ENCODE measurements around the gene RELCH. TPM values are rescaled to one million over a fixed set of nuclear protein-coding genes. Genes with fewer than 3 reads are reported as not detected.

Gene RELCH
- total and polyA plus RNA-seq, 7 experiments from 2014 or later, result 7.3 to 70.8 (median 52.0) TPM

DNA sequence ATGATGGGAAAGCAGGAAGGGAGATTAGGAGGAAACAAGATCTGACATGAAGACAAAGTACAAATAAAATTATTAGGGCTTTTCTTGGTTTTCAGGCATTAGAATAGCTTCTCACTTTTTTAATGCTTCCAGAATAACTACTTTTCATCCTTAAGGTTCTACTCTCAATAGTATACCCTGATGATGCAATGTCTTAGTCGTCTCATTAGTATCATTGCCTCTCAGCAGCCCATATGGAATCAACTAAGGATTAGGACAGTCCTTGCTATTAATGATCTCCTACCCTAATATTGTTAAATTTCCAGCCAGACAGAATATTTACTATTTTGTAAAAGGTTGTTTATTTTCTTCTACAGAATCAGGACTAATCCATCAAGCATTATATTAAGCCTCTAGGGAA, 55.9 kb downstream of the RELCH start:
- DNase-seq, result no peak
- POLR2A ChIA-PET, result interaction anchor here (1.6 kb wide), 1 partner anchor 56 kb away, joined by 3 read pairs; no protein-coding TSS in a partner anchor
- no peaks in the 10 kb centered on the region for H3K4me1 ChIP-seq (ENCODE audit: control insufficient read depth in 2 of 2, insufficient read depth in 2 of 2, low read length in 2 of 2)
- H3K27me3 Mint-ChIP-seq, result no peaks in the 10 kb centered on the region
- no peak for ATAC-seq
- peaks cover 0 to 10% (median 4%) of the 10 kb centered on the region in 7 donors for H3K4me1 Mint-ChIP-seq
- H3K4me3 ChIP-seq (ENCODE audit: low read length), result no peak overlapping the region
- H3K36me3 Mint-ChIP-seq, result peaks cover 0 to 27% (median 10%) of the 10 kb centered on the region in 5 donors
- H3K27ac Mint-ChIP-seq, result peak overlapping the region in 4 of 9 donors; percentile 2 to 69 (median 41)
- no peak overlapping the region for H3K27ac ChIP-seq (ENCODE audit: low read depth, low read length)
- CTCF ChIA-PET, result interaction anchor here (0.8 kb wide), 1 partner anchor 16 kb away, joined by 3 read pairs; no protein-coding TSS in a partner anchor
- intact Hi-C loops (cut with micrococcal nuclease), result loop anchor here in 1 of 2 donors (1.0 kb wide), 1 partner anchor 8 kb away; no protein-coding TSS in a partner anchor
- no peak overlapping the region for H3K4me3 Mint-ChIP-seq
- no peaks in the 10 kb centered on the region for H3K9me3 ChIP-seq (ENCODE audit: control insufficient read depth in 2 of 3, low read length in 3 of 3)
- H3K27me3 ChIP-seq (ENCODE audit: control insufficient read depth in 2 of 2, insufficient read depth in 2 of 2, low read length in 2 of 2), result no peaks in the 10 kb centered on the region
- peaks cover 0 to 9% (median 5%) of the 10 kb centered on the region in 3 experiments for H3K36me3 ChIP-seq (ENCODE audit: control insufficient read depth in 2 of 3, insufficient read depth in 3 of 3, low read length in 3 of 3)
- H3K9me3 Mint-ChIP-seq, result no peaks in the 10 kb centered on the region

DNA sequence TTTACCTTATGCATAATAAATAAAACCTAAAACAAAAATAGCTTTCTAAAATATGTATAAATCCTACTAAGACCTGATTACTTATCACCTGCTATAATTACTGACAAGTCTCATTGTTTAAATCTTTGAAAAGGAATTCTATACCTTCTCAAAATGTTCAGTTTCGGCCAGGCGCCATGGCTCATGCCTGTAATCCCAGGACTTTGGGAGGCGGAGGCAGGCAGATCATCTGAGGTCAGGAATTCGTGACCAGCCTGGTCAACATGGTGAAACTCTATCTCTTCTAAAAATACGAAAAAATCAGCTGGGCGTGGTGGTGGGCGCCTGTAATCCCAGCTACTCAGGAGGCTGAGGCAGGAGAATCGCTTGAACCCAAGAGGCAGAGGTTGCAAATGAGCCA, 58.1 kb downstream of the RELCH start:
- ChIA-PET POLR2A (interaction anchor here (2.2 kb wide), 1 partner anchor 58 kb away, joined by 5 read pairs; the partner anchor contains the start of genes PIGN and RELCH), CTCF (interaction anchor here (6.8 kb wide), 1 partner anchor 61 kb away, joined by 92 read pairs; the partner anchor contains the start of genes PIGN and RELCH)
- Mint-ChIP-seq H3K27ac (no peak overlapping the region), H3K36me3 (peaks cover 0 to 19% (median 4%) of the 10 kb centered on the region in 5 donors), H3K4me3 (no peak overlapping the region), H3K9me3 (no peaks in the 10 kb centered on the region), H3K4me1 (no peaks in the 10 kb centered on the region), H3K27me3 (no peaks in the 10 kb centered on the region)
- ATAC-seq (no peak), DNase-seq (no peak)
- H3K27ac ChIP-seq (ENCODE audit: low read depth, low read length), result no peak overlapping the region
- H3K4me1 ChIP-seq (ENCODE audit: control insufficient read depth in 2 of 2, insufficient read depth in 2 of 2, low read length in 2 of 2), result no peaks in the 10 kb centered on the region
- H3K27me3 ChIP-seq (ENCODE audit: control insufficient read depth in 2 of 2, insufficient read depth in 2 of 2, low read length in 2 of 2), result no peaks in the 10 kb centered on the region
- intact Hi-C loops (cut with micrococcal nuclease), result no loop called here
- peaks cover 0 to 9% (median 5%) of the 10 kb centered on the region in 3 experiments for H3K36me3 ChIP-seq (ENCODE audit: control insufficient read depth in 2 of 3, insufficient read depth in 3 of 3, low read length in 3 of 3)
- no peak overlapping the region for H3K4me3 ChIP-seq (ENCODE audit: low read length)
- H3K9me3 ChIP-seq (ENCODE audit: control insufficient read depth in 2 of 3, low read length in 3 of 3), result no peaks in the 10 kb centered on the region

DNA sequence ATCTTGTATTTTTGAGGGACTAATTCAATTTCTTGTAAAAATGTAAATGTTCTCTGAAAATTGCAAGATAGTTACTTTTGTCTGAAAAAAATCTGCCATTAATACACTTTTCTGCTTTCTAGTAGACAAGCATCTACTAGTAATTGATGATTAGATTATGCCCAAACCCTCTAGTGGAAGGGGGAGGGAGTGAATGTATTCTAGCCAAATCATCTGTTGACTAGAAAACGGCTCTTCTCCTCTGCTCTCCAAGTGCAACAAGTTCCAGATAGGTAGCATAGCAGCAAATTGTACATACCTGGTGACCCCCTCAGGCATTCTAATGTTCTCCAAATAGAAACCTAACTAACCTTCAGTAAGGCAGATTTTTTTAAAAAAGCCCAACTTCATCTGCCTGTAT, 58.6 kb downstream of the RELCH start:
- Histone ChIP-seq H3K9me3 (ENCODE audit: control insufficient read depth in 2 of 3, low read length in 3 of 3) (no peaks in the 10 kb centered on the region), H3K4me3 (ENCODE audit: low read length) (no peak overlapping the region), H3K27me3 (ENCODE audit: control insufficient read depth in 2 of 2, insufficient read depth in 2 of 2, low read length in 2 of 2) (no peaks in the 10 kb centered on the region), H3K36me3 (ENCODE audit: control insufficient read depth in 2 of 3, insufficient read depth in 3 of 3, low read length in 3 of 3) (peaks cover 0 to 9% (median 5%) of the 10 kb centered on the region in 3 experiments), H3K4me1 (ENCODE audit: control insufficient read depth in 2 of 2, insufficient read depth in 2 of 2, low read length in 2 of 2) (no peaks in the 10 kb centered on the region), H3K27ac (ENCODE audit: low read depth, low read length) (no peak overlapping the region)
- ATAC-seq (no peak), DNase-seq (peak in 1 of 9 donors; percentile 0)
- no peaks in the 10 kb centered on the region for H3K27me3 Mint-ChIP-seq
- ChIA-PET CTCF (interaction anchor here (6.8 kb wide), 1 partner anchor 62 kb away, joined by 92 read pairs; the partner anchor contains the start of genes PIGN and RELCH), POLR2A (interaction anchor here (2.2 kb wide), 1 partner anchor 59 kb away, joined by 5 read pairs; the partner anchor contains the start of genes PIGN and RELCH)
- H3K4me1 Mint-ChIP-seq, result no peaks in the 10 kb centered on the region
- H3K9me3 Mint-ChIP-seq, result no peaks in the 10 kb centered on the region
- intact Hi-C loops (cut with micrococcal nuclease), result no loop called here
- H3K36me3 Mint-ChIP-seq, result peaks cover 0 to 19% (median 4%) of the 10 kb centered on the region in 5 donors
- H3K4me3 Mint-ChIP-seq, result no peak overlapping the region
- peak overlapping the region in 3 of 9 donors; percentile 2 to 66 (median 31) for H3K27ac Mint-ChIP-seq

DNA sequence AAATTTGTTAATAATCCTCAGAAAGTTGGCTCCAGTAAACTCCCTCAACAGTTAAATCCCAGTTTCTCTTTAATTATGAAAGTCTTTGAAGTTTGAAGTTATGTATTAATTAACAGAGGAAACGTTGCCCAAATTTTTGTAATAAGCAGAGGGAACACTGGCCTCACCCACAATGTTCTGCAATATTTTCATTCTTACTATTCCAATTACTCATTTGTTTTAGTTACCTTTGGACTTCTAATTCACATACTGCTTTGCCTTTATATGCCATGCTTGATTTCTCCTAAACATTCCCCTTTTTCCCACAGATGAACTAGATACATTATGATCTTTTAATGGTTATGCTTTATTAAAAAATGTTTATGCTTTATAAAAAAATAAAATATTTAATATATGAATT, 61.3 kb downstream of the RELCH start:
- ChIA-PET POLR2A (interaction anchor here (1.3 kb wide), 1 partner anchor 62 kb away, joined by 14 read pairs; the partner anchor contains the start of genes PIGN and RELCH), CTCF (interaction anchor here (0.8 to 6.8 kb wide), 6 partner anchors 14 to 173 kb away, joined by 3 to 92 read pairs (median 4); partner anchors contain the start of genes PIGN and RELCH)
- Histone ChIP-seq H3K4me3 (ENCODE audit: low read length) (no peak overlapping the region), H3K4me1 (ENCODE audit: control insufficient read depth in 2 of 2, insufficient read depth in 2 of 2, low read length in 2 of 2) (no peaks in the 10 kb centered on the region), H3K36me3 (ENCODE audit: control insufficient read depth in 2 of 3, insufficient read depth in 3 of 3, low read length in 3 of 3) (peaks cover 0 to 5% (median 4%) of the 10 kb centered on the region in 3 experiments), H3K27ac (ENCODE audit: low read depth, low read length) (no peak overlapping the region), H3K9me3 (ENCODE audit: control insufficient read depth in 2 of 3, low read length in 3 of 3) (no peaks in the 10 kb centered on the region), H3K27me3 (ENCODE audit: control insufficient read depth in 2 of 2, insufficient read depth in 2 of 2, low read length in 2 of 2) (no peaks in the 10 kb centered on the region)
- no peak for ATAC-seq
- no peak for DNase-seq
- Mint-ChIP-seq H3K27ac (no peak overlapping the region), H3K4me3 (no peak overlapping the region), H3K27me3 (no peaks in the 10 kb centered on the region), H3K4me1 (peaks cover 0 to 1% (median 0%) of the 10 kb centered on the region in 7 donors), H3K36me3 (peaks cover 0 to 15% (median 0%) of the 10 kb centered on the region in 5 donors), H3K9me3 (no peaks in the 10 kb centered on the region)
- intact Hi-C loops (cut with micrococcal nuclease), result no loop called here

DNA sequence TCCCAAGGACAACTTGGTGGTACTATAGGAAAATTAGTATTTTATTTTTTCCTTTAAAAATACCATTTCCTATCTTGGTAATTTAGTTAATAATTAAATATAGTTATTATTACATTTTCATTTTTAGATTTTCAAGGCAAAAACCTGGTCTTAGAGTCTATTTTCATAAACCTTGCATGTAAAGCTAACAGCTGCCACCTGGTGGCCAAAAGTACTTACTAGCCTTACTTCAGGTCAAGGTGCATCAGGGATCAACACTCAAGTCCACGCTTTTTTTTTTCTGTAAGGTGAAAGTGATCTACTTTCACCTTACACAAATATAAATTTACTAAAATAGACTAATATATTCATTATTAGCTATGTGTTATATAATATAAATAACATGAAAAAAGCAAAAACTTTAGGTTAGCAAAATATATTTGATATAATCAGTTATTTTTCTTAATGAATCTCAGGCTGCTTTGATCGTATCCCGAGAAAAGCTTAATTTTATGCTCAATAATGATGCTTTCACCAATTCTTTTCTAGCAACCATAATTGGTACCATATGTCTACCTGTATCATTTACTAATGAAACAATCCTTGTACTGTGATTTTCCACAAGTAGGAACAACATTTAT, 62.5 kb downstream of the RELCH start:
- no peaks in the 10 kb centered on the region for H3K27me3 Mint-ChIP-seq
- DNase-seq (peak; percentile 20 to 67 (median 55)), ATAC-seq (peak; percentile 60)
- no peaks in the 10 kb centered on the region for H3K27me3 ChIP-seq (ENCODE audit: control insufficient read depth in 2 of 2, insufficient read depth in 2 of 2, low read length in 2 of 2)
- peaks cover 0 to 1% (median 0%) of the 10 kb centered on the region in 7 donors for H3K4me1 Mint-ChIP-seq
- H3K9me3 ChIP-seq (ENCODE audit: control insufficient read depth in 2 of 3, low read length in 3 of 3), result no peaks in the 10 kb centered on the region
- ChIA-PET POLR2A (interaction anchor here (0.8 to 1.5 kb wide), 3 partner anchors 60 to 63 kb away, joined by 4 to 14 read pairs (median 5); partner anchors contain the start of genes PIGN and RELCH), CTCF (interaction anchor here (0.6 to 6.8 kb wide), 13 partner anchors 11 to 670 kb away, joined by 3 to 92 read pairs (median 4); partner anchors contain the start of genes PIGN and RELCH)
- H3K36me3 ChIP-seq (ENCODE audit: control insufficient read depth in 2 of 3, insufficient read depth in 3 of 3, low read length in 3 of 3), result peaks cover 0 to 4% (median 3%) of the 10 kb centered on the region in 3 experiments
- peaks cover 0 to 13% (median 0%) of the 10 kb centered on the region in 5 donors for H3K36me3 Mint-ChIP-seq
- no peak overlapping the region for H3K4me3 ChIP-seq (ENCODE audit: low read length)
- H3K27ac Mint-ChIP-seq, result no peak overlapping the region
- intact Hi-C loops (cut with micrococcal nuclease), result loop anchor here (1.0 kb wide), 2 partner anchors 62 to 66 kb away; partner anchors contain the start of genes PIGN (in 2 of the 2) and RELCH (in 2 of the 2)
- H3K4me3 Mint-ChIP-seq, result no peak overlapping the region
- no peaks in the 10 kb centered on the region for H3K4me1 ChIP-seq (ENCODE audit: control insufficient read depth in 2 of 2, insufficient read depth in 2 of 2, low read length in 2 of 2)
- H3K9me3 Mint-ChIP-seq, result no peaks in the 10 kb centered on the region
- no peak overlapping the region for H3K27ac ChIP-seq (ENCODE audit: low read depth, low read length)

DNA sequence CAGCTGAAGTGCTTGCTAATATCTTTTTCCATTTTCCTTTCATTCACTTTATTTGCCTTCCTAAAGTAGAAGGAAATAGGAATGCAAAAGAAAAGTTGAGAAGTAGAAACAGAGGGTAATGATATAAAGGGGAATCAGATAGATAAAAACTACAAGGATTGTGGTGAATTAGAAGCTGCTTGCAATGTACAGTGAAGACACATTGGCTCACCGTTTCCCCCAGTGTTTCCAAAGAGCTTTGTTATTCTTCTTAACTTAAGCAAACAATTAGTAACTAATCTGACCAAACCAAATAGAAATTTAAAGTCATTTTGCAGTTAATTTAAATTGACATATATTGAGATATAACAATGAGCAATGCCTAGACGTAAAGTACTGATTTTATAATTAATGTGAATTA, 63.4 kb downstream of the RELCH start:
- no peak for ATAC-seq

More for the DNA sequence above, 63.4 kb downstream of the RELCH start:
- peaks cover 0 to 9% (median 0%) of the 10 kb centered on the region in 5 donors for H3K36me3 Mint-ChIP-seq
- no peaks in the 10 kb centered on the region for H3K27me3 ChIP-seq (ENCODE audit: control insufficient read depth in 2 of 2, insufficient read depth in 2 of 2, low read length in 2 of 2)
- peaks cover 0 to 1% (median 0%) of the 10 kb centered on the region in 7 donors for H3K4me1 Mint-ChIP-seq
- no peaks in the 10 kb centered on the region for H3K9me3 Mint-ChIP-seq
- no peaks in the 10 kb centered on the region for H3K4me1 ChIP-seq (ENCODE audit: control insufficient read depth in 2 of 2, insufficient read depth in 2 of 2, low read length in 2 of 2)
- no peaks in the 10 kb centered on the region for H3K9me3 ChIP-seq (ENCODE audit: control insufficient read depth in 2 of 3, low read length in 3 of 3)
- DNase-seq, result no peak
- no peaks in the 10 kb centered on the region for H3K27me3 Mint-ChIP-seq
- H3K4me3 ChIP-seq (ENCODE audit: low read length), result no peak overlapping the region
- intact Hi-C loops (cut with micrococcal nuclease), result no loop called here
- no peak overlapping the region for H3K27ac Mint-ChIP-seq
- H3K4me3 Mint-ChIP-seq, result no peak overlapping the region
- ChIA-PET CTCF (interaction anchor here (0.9 to 6.8 kb wide), 4 partner anchors 14 to 67 kb away, joined by 3 to 92 read pairs (median 4); partner anchors contain the start of genes PIGN and RELCH), POLR2A (interaction anchor here (1.5 kb wide), 1 partner anchor 63 kb away, joined by 5 read pairs; the partner anchor contains the start of gene RELCH)
- no peak overlapping the region for H3K27ac ChIP-seq (ENCODE audit: low read depth, low read length)
- H3K36me3 ChIP-seq (ENCODE audit: control insufficient read depth in 2 of 3, insufficient read depth in 3 of 3, low read length in 3 of 3), result peaks cover 0 to 7% (median 0%) of the 10 kb centered on the region in 3 experiments
